OCI-LY7 (cell line): ENCODE measurements around the gene EXOC1L.

Source experiments
- CTCF ChIP-seq: fragments of 200-600 bp; sonication (generic); conservative IDR thresholded peaks from 2 replicates; pipeline ENCODE4 v1.5.1; 2014; ENCODE audit warnings: mild to moderate bottlenecking, antibody characterized with exemption, low read length, moderate library complexity, mixed read lengths
- EZH2phosphoT487 ChIP-seq: fragments of 200-600 bp; sonication (generic); IDR thresholded peaks from 2 replicates; pipeline ENCODE4 v1.6.1; 2018; ENCODE audit warnings: low read depth, borderline replicate concordance, mild to moderate bottlenecking, mixed run types, antibody characterized with exemption, low read length, moderate library complexity, mixed read lengths

GRCh38 chr4:55851885-55852284 lies 32.3 kb downstream of the EXOC1L start:
- no peak for TF ChIP-seq CTCF
- no peak for TF ChIP-seq EZH2phosphoT487
